ENCODE results near the gene KCNJ18. TPM values are rescaled to one million over a fixed set of nuclear protein-coding genes. Genes with fewer than 3 reads are reported as not detected.
"Not testable (repeated sequence)": the region's sequence is repeated elsewhere in the genome, so short reads cannot be mapped to it uniquely, and the experiment has no call there.

The KCNJ18 gene
- total RNA-seq, 2 donors from 2014 or later: not detected

DNA sequence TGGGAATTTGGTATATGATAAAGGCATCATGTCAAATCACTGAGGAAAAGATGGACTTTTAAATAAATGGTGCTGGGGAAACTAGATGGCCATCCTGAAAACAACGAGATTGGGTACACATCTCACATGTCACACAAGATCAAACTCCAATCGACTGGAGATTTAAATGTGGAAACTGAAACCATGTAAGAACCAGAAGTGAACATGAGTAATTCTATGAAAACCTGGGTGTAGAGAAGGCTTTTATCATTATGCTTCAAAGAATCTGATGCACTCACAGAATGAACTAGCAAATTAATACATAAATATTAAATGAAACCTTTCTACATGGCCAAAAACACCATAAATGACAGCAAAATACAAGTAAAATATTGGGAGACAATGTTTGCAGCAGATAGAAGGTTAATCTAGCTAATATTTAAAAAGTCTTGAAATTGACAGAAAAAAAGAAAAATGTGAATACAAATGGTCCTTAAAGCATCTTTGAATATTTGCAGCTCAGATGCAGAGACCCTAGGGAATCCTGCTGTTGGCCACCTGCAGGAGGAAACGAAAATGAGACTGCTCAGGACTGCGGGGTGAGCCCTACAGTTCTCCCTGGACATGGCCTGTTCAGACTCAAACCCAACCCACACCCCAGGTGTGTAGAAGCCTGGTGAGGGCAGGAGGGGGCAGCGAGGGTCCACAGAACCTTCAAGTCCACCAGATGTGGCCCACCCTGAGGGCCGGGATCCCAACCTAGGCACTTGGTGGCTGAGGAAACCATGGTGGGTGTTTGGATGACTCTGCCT lies 32.1 kb downstream of the KCNJ18 start:
- H3K4me1 ChIP-seq; H3K27me3 ChIP-seq; H3K9me3 ChIP-seq; H3K36me3 ChIP-seq; DNase-seq (ENCODE audit: low spot score); H3K4me3 ChIP-seq; H3K27ac ChIP-seq: not testable (repeated sequence)

DNA sequence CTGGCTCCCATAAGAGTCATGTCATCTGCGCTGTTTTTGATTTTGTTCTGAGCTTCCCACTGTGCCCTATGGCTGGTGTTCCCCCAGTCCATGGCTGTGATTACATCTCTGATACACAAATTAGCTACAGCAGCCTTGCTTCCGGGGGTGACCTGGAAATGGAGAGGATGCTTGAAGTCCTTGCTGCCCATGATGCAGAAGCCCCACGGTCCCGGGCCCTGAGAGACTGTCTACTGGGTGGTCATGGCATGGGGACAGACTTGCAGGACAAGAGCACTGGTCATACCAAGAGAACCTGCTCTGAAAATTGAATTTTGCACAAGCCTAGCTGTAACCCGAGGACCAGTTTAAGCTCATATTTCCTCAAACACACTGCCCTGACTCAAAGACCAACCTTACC lies 38.8 kb downstream of the KCNJ18 start:
- H3K4me1 ChIP-seq; H3K4me3 ChIP-seq; H3K9me3 ChIP-seq; H3K27ac ChIP-seq; DNase-seq (ENCODE audit: low spot score); H3K36me3 ChIP-seq; H3K27me3 ChIP-seq: not testable (repeated sequence)

DNA sequence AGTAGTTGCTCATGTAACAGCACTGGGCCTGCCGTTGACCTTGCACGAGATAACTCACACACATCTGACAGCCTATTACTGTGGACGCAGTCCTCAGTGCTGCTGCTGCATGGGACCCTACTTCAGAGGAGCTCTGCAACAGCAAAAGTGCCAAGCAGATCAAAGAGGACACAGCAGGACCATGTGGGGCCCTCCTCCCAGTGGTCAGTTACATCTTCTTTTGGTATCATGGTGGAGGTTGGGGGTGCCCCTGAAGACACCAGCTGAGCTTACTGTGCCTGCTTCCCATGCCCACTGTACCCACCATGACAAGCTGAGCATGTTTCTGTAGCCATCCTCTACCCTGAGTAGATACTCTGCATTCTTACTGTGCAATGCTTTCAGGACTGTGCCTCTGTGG lies 41.6 kb downstream of the KCNJ18 start:
- not testable (repeated sequence) for DNase-seq (ENCODE audit: low spot score); H3K9me3 ChIP-seq; H3K4me1 ChIP-seq; H3K4me3 ChIP-seq; H3K27me3 ChIP-seq; H3K27ac ChIP-seq; H3K36me3 ChIP-seq

DNA sequence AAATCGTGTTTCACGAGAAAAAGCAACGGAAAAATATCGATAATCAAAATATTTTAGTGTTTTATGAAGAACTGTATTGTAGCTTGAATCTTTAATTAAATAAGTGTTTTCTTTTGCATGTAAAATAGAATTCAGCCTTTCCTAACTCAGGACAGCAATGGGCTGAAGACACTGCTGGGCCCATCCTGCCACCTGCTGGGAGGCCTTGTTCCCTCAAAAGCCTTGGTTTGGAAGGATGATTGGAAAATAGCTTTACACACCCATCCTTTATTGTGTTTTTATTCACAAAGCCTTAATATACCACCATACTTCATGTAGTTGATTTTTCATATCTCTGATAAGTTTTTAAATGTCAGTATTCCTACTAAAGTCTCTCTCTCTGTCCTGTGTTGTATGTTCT lies 43.5 kb downstream of the KCNJ18 start:
- not testable (repeated sequence) for H3K36me3 ChIP-seq; H3K4me3 ChIP-seq; DNase-seq (ENCODE audit: low spot score); H3K9me3 ChIP-seq; H3K4me1 ChIP-seq; H3K27me3 ChIP-seq; H3K27ac ChIP-seq
- TF ChIP-seq, protein P1, sequence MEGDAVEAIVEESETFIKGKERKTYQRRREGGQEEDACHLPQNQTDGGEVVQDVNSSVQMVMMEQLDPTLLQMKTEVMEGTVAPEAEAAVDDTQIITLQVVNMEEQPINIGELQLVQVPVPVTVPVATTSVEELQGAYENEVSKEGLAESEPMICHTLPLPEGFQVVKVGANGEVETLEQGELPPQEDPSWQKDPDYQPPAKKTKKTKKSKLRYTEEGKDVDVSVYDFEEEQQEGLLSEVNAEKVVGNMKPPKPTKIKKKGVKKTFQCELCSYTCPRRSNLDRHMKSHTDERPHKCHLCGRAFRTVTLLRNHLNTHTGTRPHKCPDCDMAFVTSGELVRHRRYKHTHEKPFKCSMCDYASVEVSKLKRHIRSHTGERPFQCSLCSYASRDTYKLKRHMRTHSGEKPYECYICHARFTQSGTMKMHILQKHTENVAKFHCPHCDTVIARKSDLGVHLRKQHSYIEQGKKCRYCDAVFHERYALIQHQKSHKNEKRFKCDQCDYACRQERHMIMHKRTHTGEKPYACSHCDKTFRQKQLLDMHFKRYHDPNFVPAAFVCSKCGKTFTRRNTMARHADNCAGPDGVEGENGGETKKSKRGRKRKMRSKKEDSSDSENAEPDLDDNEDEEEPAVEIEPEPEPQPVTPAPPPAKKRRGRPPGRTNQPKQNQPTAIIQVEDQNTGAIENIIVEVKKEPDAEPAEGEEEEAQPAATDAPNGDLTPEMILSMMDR (IDR thresholded peaks at IDR 0.05): peak in 1 of 2 donors; percentile 17

DNA sequence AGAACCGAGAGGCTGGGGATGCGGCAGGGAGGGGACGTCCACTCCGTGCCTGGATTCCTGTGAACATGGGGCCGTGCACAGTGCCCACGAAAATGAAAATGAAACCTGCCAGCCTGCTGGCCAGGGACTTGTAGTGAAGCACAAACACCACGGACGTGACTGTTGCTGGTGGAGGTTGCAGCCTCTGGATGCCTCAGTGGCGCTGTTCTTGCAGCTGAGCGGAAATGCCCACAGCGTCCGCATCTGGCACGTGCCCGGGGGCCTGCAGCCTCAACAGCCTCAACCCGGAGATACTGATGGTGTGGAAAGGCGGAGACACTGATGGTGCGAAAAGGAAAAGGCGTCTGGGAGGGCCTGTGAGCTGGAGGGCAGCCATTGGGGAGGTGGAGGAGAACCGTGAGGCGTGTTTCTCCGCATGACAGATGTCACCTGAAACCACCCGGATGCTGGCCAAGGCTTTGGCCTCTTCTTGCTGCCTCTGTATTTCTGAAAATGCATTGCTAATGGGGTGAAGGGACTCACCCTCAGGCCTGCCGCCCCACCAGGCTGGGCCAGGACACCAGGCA lies 44.8 kb downstream of the KCNJ18 start:
- not testable (repeated sequence) for DNase-seq (ENCODE audit: low spot score); H3K4me3 ChIP-seq; H3K27ac ChIP-seq; H3K36me3 ChIP-seq; H3K27me3 ChIP-seq; H3K9me3 ChIP-seq; H3K4me1 ChIP-seq

DNA sequence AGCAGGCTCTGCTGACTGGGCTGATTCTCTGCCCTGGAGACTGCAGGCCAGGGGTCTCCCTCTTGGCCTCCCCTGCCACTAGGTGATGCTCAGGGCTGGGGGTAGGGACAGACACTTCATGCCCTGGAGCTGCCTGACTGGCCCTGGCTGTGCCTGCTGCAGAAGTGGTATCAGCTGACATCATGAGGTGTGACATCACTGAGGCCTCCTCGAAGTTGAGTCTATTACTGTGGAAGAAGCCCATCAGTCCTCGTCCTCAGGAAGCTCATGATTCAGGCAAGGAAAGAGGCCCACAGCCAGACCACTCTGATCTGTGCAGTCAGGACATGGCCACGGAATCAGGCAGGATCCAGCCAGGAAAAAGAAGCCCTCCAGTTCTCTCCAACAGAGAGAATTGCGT lies 45.9 kb downstream of the KCNJ18 start:
- H3K36me3 ChIP-seq; H3K27ac ChIP-seq; DNase-seq (ENCODE audit: low spot score): not testable (repeated sequence)

DNA sequence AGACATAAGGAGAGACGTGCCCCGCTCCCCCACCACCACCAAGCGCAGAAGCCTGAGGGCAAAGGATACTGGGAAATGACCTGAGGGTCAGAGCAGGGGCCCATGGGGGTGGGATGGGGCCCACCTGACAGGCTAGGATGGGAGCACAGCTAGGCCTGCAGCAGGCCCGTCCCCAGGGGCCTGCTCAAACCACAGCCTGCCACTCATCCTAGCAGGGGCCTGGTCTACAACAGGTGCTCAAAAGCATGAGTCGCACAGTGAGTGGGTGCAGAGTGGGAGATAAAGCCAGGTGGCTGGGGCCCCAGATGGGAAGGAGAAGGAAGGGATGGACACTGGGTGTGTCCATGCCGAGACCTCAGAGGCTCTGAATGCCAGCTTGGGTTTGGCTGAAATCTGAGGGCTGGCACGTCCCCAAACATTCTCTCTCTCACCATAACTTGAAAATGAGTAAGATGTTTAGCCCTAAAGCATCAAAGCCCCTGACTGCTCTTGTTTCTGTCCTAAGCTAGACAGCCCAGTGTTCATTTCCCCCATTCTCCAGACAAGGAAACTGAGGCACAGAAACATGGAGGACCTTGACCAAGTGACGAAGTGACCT lies 46.7 kb downstream of the KCNJ18 start:
- H3K36me3 ChIP-seq; H3K4me1 ChIP-seq; DNase-seq (ENCODE audit: low spot score): not testable (repeated sequence)

More for the DNA sequence above, 45.9 kb downstream of the KCNJ18 start:
- H3K4me3 ChIP-seq, H3K9me3 ChIP-seq, H3K27me3 ChIP-seq, H3K4me1 ChIP-seq: not testable (repeated sequence)

DNA sequence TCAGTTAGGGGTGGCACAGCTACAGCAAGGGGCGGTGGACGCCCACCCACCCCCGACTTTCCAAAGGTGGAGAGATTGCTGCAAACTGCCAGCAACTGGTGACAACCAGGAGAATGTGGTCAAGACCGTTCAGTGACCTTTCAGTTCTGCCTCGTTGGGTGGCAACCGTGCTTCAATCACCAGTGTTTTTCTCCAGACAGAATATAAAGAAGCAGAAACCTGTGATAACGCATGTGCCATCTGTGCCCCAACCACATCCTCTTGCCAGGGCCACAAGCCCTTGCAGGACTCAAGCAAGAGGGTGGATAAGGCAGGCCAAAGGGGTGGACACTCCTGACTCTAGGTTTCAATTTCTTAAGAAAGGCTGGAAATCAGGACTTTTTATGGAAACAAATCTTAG lies 47.2 kb downstream of the KCNJ18 start:
- not testable (repeated sequence) for H3K27ac ChIP-seq; DNase-seq (ENCODE audit: low spot score); H3K9me3 ChIP-seq; H3K4me1 ChIP-seq; H3K4me3 ChIP-seq; H3K27me3 ChIP-seq; H3K36me3 ChIP-seq

More for the DNA sequence above, 46.7 kb downstream of the KCNJ18 start:
- H3K27me3 ChIP-seq, H3K9me3 ChIP-seq, H3K4me3 ChIP-seq, H3K27ac ChIP-seq: not testable (repeated sequence)

DNA sequence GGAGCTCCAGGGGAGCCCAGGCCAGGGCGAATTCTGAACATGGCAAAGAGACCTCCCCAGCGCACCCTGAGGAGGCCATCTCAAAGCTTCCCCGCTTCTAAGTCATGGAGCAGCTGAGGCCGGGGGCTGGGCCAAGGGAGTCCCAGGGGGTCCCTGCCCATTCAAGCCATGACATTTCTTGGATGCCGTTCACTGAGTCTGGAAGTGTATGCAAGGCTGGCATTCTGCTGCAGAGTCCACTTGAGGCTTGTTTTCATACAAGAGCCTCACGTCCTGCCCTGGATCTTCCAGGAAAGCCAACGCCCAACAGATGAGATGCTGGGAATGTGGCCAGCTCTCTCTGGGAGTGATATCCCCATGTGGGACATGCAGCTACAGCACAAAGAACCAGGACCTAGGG lies 48.5 kb downstream of the KCNJ18 start:
- not testable (repeated sequence) for H3K27ac ChIP-seq; H3K27me3 ChIP-seq; DNase-seq (ENCODE audit: low spot score)

DNA sequence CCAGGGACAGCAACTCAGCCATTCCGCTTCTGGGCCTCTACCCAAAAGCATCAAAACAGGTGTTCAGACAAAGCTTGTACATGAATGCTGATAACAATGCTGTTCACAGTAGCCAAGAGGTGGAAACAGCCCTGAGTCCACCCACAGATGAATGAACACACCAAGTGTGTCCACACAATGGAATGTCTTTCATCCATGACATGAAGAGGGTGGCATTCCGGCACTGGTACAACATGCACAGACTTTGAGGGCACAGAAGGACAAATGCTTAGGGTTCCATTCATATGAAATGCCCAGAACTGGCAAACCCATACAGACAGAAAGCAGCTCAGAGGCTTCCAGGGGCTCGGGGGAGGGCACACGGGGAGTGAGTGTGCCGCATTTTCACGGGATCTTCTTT lies 49.2 kb downstream of the KCNJ18 start:
- H3K4me1 ChIP-seq; H3K9me3 ChIP-seq; H3K27ac ChIP-seq; H3K4me3 ChIP-seq; H3K27me3 ChIP-seq; DNase-seq (ENCODE audit: low spot score); H3K36me3 ChIP-seq: not testable (repeated sequence)

More for the DNA sequence above, 48.5 kb downstream of the KCNJ18 start:
- not testable (repeated sequence) for H3K9me3 ChIP-seq, H3K4me3 ChIP-seq, H3K36me3 ChIP-seq, H3K4me1 ChIP-seq

All from right atrium auricular region (tissue), 2 donors.